ENCODE results near the gene TMEM9.

DNA sequence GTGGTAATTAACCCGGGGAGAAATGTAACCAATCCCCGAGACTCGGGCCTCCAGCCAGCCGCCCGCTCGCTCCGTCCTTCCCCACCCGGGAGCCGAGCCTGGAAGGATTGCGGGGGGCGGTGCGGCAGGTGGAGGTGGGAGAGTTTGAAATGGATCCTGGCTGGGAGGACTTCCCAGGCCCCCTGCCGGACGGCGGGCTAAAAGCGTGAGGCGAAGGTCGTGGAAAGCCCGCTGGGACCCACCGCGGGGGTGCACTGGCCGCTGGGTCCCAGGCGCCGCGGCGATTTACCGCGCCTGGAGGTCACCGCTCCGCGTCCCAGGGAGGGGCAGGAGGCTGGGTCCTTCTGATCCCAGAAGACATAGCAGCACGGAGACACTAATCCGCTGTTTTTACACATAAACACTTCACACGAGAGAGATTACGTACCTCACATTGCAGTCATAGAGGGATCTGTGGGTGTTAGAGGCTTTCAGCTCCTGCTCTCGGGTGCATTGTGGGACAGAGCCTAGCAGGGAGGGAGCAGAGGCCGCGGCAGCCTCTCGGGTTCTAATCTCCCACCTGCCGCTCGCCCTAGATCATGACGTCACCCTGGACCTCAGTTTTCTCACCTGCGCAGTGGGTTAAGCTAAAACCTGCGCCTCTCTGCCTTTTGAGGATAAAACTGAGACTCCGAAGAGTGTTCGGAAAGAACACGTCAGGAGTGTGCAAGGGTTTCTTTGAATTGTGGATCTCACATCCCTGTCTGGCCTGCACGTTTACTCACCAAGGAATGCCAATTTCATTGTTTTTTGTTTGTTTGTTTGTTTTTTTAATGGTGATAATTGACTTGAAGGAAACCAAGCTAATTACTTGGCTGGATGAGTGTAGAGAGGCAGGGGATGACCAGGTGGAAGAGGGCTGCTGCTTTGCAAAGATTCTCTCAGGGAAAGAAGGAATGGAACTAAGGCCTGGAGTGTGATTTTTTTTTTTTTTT, 17.1 kb upstream of the TMEM9 start:
- TF ChIP-seq REST (IDR thresholded peaks at IDR 0.05), result peak; percentile 9
- peak; percentile 65 for TF ChIP-seq TAF1 (conservative IDR thresholded peaks at IDR 0.05)
- TF ChIP-seq, protein P1, sequence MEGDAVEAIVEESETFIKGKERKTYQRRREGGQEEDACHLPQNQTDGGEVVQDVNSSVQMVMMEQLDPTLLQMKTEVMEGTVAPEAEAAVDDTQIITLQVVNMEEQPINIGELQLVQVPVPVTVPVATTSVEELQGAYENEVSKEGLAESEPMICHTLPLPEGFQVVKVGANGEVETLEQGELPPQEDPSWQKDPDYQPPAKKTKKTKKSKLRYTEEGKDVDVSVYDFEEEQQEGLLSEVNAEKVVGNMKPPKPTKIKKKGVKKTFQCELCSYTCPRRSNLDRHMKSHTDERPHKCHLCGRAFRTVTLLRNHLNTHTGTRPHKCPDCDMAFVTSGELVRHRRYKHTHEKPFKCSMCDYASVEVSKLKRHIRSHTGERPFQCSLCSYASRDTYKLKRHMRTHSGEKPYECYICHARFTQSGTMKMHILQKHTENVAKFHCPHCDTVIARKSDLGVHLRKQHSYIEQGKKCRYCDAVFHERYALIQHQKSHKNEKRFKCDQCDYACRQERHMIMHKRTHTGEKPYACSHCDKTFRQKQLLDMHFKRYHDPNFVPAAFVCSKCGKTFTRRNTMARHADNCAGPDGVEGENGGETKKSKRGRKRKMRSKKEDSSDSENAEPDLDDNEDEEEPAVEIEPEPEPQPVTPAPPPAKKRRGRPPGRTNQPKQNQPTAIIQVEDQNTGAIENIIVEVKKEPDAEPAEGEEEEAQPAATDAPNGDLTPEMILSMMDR (IDR thresholded peaks at IDR 0.05; ENCODE audit: low read depth, low read length, missing input control), result peak; percentile 0
- TF ChIP-seq, protein P2, sequence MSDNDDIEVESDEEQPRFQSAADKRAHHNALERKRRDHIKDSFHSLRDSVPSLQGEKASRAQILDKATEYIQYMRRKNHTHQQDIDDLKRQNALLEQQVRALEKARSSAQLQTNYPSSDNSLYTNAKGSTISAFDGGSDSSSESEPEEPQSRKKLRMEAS (IDR thresholded peaks at IDR 0.05), result no peak
- TF ChIP-seq ATF3 (IDR thresholded peaks at IDR 0.05), result no peak

Measured in liver (tissue), 3 donors.